ENCODE data around the gene EGR2.

DNA sequence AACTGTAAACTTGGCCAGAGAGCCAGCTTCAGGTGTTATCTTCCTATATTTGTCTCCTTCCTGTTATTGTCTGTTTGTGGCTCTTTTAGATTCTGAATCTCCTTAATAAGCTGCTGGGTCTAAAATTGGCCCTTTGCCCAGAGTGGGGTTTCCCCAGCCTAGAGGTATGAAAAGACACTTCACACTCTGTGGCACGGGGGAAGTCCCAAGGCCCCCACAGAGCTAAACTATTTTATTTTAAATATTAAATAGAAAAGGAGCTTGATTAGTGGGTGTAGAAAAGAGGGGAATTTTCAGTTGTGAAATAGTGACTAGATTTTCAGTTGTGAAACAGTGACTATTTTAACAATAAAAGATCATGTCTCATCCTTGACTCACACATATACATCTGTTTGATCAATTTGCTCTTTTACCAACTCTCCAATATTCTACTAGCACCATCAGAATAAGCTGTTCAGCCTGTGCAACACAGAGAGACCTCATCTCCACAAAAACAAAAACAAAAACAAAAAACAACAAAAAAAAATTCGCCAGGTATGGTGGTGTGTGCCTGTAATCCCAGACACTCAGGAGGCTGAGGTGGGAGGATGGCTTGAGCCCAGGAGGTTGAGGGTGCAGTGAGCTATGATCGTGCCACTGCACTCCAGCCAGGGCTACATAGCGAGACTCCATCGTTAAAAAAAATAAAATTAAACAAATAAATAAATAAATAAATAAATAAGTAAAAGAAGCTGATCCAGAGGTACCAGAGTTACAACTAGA lies 36.5 kb downstream of the EGR2 start:
- no peak for TF ChIP-seq EZH2 (IDR thresholded peaks at IDR 0.05; ENCODE audit: insufficient read depth, poor library complexity, severe bottlenecking)
- TF ChIP-seq EZH2phosphoT487 (IDR thresholded peaks at IDR 0.05; ENCODE audit: insufficient read depth, low read depth), result no peak
